ENCODE results near the gene EPHA3.

- no peak for TF ChIP-seq POLR2AphosphoS5 (IDR thresholded peaks at IDR 0.05; ENCODE audit: low read depth)
- TF ChIP-seq CTCF (IDR thresholded peaks at IDR 0.05; ENCODE audit: insufficient read depth, low read length): no peak
- TF ChIP-seq GABPA (IDR thresholded peaks at IDR 0.05; ENCODE audit: low read depth): no peak
- no peak for TF ChIP-seq SPI1 (IDR thresholded peaks at IDR 0.05; ENCODE audit: borderline replicate concordance, low read depth)
- TF ChIP-seq, protein P1, sequence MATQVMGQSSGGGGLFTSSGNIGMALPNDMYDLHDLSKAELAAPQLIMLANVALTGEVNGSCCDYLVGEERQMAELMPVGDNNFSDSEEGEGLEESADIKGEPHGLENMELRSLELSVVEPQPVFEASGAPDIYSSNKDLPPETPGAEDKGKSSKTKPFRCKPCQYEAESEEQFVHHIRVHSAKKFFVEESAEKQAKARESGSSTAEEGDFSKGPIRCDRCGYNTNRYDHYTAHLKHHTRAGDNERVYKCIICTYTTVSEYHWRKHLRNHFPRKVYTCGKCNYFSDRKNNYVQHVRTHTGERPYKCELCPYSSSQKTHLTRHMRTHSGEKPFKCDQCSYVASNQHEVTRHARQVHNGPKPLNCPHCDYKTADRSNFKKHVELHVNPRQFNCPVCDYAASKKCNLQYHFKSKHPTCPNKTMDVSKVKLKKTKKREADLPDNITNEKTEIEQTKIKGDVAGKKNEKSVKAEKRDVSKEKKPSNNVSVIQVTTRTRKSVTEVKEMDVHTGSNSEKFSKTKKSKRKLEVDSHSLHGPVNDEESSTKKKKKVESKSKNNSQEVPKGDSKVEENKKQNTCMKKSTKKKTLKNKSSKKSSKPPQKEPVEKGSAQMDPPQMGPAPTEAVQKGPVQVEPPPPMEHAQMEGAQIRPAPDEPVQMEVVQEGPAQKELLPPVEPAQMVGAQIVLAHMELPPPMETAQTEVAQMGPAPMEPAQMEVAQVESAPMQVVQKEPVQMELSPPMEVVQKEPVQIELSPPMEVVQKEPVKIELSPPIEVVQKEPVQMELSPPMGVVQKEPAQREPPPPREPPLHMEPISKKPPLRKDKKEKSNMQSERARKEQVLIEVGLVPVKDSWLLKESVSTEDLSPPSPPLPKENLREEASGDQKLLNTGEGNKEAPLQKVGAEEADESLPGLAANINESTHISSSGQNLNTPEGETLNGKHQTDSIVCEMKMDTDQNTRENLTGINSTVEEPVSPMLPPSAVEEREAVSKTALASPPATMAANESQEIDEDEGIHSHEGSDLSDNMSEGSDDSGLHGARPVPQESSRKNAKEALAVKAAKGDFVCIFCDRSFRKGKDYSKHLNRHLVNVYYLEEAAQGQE (IDR thresholded peaks at IDR 0.05; ENCODE audit: insufficient replicate concordance, low read depth): no peak
These were observed 189.8 kb downstream of the EPHA3 start for GRCh38 chr3:89297199-89297598.

Measured in HL-60 (cell line).